Stimulated activated CD4-positive, alpha-beta T cell treated with anti-CD3 and anti-CD28 coated beads, TNF-alpha, amount 100 ng/mL, for 48 hours (primary cell): ENCODE measurements around the gene KCNAB2.

Experiments used
- DNase-seq, 3 donors: peaks; one replicate each; pipeline ENCODE4 v3.0.0-alpha.2; 2020; ENCODE audit warnings: low read depth in 3 of 3

KCNAB2 gene

DNA sequence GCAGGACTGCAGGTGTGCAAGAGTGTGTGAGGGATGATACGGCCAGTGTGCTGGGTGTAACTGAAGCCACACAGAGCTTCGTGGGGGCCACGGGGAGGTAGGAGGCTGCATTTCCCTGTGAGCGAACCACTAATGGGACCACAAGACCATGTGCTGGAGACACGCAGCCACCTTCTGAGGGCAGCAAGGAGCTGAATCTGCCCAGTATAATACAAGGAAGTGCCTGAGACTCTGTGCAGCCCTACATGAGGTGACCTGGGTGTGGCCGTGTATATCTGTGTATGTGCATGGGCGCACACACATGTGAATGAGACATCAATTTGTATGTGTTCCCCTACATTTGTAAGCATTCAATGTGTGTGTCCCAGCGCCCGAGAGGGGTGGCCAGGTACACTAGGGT, 83.6 kb downstream of the KCNAB2 start:
- DNase-seq = no peak

DNA sequence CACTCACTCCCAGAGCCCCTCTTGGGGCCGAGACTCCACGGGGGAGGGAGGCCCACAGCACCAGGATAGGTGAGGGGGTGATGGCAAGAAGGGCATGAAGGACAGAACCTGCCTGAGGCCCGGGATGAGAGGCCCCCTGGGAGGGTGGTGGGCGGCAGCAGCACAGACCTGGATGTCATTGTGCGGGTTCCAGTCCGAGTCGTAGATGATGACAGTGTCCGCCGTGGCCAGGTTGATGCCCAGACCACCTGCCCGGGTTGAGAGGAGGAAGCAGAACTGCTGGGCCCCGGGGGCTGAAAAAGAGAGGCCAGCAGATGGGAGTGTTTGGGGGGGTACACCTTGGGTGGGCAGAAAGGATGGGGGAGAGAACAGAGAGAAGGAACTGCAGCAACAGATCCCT, 84.3 kb downstream of the KCNAB2 start:
- DNase-seq = no peak

DNA sequence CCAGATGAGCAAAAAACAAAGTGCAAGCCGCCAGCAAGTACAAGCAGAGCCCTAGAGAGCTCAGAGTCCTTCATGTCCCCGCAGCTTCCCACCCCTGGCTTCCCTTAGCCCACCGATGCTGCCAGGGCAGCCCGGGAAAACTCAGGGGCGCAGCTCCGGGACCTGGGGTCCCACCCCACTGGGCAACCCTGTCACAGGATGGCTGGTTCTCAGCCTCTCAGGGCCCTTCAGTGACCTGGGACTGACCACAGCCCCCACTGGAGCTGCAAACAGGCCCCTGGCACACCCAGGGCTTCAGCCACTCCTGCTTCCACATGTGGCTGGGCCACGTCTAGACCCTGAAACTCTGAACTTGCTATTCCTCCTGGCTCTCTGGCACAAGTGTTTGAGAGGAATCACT, 84.9 kb downstream of the KCNAB2 start:
- no peak for DNase-seq

DNA sequence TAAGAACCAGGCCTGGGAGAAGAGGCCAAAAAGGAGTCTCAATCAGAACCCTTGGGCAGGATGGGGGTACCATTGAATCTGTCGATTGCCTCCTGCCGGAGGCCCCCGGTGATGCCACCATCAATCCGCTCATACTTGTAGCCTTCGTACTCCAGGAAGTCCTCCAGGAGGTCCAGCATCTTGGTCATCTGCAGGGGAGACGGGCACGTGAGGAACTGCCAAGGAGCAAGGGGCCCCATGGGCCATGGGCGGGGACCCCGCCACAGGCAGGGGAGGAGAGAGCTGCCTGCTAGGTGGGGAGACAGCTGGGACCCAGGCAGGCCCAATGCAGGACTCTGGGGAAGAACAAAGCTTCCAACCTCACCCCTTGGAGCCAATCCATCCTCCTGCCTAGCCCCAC, 85.9 kb downstream of the KCNAB2 start:
- no peak for DNase-seq

DNA sequence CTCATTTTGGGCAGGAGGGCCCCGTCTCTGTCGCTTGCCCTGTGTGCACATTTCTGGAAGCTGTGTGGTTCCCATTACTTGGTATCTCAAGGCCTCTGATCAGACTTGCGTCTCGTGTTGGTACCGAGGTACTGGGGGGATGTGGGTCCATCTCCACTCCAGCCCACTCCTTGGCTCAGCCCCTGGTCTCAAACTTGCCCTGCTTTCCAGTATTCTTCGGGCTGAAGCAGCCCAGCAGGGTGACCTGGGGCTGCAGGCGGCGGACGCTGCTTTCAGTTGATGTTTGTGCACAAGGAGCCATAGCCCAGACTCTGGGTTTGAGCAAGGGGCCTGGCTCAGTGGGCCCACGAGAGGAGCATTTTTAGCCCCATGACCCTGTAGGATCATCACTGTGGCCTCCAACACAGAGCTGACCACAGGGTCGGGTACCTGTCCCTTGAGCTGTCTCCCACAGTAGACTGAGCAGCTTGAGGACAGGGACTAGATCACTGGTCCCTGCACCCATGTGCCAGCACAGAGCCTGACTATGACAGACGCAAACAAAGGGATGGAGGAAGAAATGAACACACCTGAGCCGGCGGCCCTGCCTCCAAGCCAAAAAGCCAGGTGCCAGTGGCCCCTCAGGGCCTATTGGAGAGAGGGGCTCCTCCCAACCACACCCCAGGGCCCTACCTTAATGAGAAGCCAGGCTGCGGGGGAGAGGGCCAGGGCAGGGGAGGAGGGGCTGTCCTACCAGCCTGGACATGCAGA, 87.6 kb downstream of the KCNAB2 start:
- no peak for DNase-seq

DNA sequence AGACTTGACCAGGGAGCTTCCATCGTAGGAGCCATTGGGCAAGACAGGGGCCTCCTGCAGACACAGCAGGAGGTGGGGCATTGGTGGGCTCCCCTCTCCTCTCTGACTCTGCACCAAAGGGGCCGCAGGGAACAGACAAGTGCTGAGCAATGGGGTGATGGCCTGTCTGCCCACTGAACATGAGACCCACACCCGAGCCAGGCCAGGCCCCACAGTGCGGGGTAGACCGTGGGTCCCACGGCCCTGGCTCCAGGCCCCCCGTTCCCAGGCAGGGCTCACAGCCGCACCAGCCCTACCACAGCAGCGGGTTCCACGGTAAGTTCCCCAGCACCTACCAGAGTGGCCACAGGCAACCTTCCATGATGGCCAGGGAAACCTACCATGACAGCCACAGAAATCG, 88.5 kb downstream of the KCNAB2 start:
- DNase-seq = no peak

DNA sequence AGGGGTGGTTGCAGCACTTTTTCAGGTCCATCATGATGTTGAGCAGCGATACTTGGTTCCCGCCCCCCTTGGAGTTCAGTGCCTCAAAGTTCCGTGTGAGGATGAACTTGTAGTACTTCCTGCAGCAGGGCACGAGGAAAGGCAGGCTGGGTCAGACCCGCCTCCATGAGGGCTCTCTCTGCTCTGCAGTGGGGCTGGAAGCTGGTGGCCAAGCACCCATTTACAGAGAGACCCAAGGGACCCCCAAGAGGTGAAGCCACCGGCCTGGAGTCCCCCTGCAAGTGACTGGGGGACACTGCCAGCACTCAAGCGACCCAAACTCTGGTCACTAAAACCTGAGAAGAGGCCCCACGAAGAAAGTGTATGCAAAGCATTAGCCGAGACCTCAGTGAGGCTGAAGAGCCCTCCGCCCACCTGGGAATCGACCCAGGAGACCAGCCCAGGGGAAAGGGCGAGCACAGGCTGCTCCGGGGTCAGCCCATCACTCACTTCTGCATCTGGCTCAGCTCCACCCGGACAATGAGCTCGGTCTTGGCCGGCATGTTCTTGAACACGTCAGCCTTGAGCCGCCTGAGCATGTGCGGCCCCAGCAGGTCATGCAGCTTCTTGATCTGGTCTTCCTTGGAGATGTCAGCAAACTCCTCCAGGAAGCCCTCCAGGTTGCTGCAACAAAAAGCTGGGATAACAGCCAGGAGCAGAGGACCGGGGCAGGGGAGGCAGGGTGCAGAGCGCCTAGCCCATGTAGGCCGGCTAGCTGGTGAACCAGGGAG, 89.2 kb downstream of the KCNAB2 start:
- no peak for DNase-seq

DNA sequence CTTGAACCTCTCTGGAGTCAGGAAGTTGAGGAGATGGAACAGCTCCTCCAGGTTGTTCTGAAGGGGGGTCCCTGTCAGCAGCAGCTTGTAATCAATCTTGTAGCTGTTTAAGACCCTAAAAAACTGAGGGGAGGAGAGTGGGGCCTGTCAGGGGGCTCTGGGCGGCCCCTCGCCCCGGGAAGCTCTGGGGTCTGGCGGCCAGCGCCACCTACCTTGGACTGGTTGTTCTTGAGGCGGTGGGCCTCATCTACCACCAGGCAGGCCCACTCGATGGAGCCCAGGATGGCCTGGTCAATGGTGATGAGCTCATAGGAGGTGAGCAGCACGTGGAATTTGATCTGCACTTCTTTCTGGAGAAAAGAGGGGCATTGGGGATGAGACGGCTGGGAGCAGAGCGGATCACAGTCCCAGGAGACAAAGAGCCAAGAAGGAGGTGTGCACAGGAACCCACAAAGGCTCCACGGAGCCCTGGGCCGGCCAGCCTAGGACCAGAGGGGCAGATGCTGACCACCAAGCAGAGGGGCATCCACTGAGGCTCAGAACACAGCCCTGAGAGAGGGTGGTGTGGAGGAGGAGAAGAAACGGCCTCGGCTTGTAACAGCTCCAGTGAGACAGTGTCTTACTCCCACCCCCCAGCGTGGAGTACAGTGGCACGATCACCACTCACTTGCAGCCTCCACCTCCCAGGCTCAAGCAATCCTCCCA, 91.0 kb downstream of the KCNAB2 start:
- no peak for DNase-seq

DNA sequence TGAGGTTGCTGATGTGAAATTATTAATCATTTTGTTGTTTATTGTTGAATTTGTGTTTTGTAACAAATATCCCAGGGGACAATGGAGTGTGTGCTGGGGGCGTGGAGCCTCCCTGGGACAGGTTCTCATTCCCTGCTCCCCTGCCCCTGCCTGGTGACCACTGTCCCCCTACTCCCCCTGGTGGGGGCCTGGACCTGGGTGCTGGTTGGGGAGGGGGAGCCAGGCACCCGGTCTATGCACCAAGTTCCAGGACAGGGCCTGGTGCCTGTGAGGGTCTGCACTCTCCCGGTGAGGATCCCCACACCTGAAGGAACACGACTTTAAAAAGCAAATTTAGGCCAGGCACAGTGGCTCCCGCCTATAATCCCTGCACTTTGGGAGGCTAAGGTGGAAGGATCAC, 92.1 kb downstream of the KCNAB2 start:
- no peak for DNase-seq

DNA sequence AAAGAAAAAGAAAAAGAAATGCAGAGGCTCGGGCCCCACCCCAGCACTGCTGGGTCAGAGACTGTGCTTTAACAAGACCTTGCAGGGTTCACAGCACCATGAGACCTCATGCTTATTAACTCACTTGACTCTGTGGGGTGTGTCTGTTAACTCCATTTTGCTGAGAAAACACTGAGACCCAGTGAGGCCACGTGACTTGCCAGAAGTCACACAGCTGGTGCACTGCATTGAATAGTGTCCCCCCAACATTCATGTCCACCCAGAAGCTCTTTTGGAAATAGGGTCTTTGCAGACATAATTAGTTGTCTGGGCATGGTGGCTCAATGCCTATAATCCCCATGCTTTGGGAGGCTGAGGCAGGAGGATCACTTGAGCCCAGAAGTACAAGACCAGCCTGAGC, 94.7 kb downstream of the KCNAB2 start:
- DNase-seq = no peak

DNA sequence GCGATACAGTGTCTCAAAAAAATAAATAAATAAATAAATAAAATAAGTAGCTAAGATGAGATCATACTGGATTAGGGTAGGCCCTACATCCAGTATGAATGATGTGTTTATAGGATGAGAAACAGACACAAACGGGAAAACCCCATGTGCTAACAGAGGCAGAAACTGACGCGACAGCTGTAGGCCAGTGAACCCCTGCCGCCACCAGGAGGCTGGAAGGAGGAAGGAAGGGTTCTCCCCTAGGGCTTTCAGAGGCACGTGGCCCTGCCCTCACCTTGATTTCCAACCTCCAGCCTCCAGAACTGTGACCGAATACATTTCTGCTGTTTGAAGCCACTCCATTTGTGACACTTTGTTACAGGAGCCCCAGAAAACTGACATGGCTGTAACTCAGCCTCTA, 95.9 kb downstream of the KCNAB2 start:
- DNase-seq = peak in 2 of 3 donors; percentile 19 to 41

DNA sequence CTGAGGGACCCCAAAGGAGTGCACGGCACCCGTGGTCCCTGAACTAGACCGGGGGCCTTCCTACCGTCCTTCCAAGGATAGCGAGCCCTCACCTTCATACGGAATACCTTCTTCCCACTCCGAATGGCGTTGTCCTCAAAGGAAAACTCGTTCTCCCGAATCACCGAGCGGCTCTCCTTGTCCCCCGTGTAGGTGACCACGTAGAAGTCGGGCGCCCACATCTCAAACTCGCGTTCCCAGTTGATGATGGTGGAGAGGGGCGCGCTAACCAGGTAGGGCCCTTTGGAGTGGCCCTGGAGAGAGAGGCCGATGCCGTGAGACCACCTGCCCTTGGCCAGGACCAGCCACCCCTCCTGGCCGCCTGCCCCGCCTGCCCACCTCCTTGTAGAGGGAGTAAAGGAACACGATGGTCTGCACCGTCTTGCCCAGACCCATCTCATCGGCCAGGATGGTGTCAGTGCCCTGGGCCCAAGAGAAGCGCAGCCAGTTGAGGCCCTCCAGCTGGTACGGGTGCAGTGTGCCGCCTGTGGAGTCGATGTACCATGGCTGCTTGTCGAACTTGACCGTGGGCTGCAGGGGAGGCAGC, 96.4 kb downstream of the KCNAB2 start:
- no peak for DNase-seq

DNA sequence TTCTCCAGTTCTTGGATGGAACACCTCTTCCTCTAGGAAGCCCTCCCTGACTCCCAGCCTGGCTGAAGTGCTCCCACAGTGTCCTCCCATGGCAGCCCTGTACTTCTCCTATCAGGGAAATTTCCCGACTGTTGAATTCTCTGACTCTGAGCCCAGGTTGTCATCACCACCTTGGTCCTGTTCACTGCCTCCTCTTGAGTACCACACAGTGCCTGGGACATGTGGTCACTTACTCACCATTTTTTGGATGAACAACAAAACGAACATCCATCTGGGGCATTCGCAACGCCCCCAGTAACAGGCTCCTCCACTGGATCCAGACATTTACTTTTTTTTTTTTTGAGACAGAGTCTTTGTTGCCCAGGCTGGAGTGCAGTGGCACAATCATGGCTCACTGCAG, 97.0 kb downstream of the KCNAB2 start:
- no peak for DNase-seq

DNA sequence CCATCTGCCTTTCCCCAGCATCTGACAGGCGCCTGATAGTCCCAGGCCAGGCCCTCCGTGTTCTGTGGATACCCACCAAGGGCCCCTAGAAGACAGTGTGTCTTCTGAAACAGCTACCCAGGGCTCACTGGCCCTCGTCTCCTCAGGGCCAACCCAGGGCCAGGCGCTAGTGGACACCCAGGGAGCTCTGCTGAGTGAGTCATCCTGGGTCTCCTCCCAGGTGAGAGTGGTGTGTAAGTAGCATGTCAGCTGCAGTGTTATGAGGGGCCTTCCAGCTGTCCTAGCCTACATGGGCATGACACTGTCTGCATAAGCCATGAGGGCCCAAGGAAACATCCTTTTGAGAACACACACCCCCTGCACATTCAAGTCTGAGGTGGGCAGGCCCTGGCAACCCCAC, 97.7 kb downstream of the KCNAB2 start:
- no peak for DNase-seq

DNA sequence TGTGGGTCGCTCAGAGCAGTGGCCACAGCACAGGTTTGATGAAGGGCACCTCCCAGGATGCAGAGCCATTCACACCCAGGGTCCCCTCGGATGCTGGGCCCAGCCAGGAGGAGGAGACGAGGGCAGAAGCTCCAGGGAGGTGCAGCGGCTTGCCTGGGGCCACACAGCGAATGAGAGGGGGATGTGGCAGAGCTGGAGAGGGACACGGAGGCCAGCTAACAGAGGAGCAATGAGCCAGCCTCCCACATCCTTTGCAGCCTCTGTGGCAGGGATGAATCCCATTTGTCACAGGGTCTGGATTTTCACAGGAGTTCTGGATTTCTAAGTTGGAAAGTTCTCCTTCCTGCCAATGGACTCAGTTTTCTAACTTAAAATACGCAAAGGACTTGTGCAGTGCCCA, 98.5 kb downstream of the KCNAB2 start:
- DNase-seq = no peak

DNA sequence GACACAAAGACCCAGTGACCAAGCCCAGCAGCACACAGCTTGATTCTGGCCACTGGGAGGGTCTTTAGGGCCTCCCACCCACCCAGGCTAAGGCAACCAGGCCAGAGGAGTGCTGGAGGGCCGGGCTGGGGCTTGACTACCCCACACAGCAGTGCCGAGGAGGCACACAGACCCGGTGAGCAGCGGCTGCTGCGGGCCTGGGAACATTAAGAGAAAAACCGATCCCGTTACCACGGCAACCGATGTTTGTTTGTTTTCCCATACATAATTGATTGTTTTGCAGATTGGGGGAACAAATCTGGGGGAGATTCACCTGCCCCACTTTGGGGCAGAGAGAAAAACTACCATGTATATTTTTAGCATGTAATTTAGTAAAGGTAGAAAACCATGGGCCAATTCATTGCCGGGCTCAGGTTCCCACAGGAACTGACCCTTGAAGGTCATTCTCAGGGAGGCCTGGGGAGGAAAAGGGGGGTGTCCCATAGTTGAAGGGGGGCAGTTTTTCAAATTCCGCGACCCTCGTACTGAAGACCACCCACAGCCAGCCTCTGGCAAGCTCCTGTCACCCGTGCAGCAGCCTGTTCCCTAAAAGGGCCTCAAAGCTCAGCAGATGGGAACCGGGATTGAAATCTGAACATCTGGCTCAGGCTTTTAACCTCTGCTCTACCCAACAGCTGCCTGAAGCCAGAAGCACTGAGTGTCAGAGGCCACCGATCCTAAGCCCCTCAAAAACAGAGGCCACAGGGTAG, 99.1 kb downstream of the KCNAB2 start:
- DNase-seq = no peak

DNA sequence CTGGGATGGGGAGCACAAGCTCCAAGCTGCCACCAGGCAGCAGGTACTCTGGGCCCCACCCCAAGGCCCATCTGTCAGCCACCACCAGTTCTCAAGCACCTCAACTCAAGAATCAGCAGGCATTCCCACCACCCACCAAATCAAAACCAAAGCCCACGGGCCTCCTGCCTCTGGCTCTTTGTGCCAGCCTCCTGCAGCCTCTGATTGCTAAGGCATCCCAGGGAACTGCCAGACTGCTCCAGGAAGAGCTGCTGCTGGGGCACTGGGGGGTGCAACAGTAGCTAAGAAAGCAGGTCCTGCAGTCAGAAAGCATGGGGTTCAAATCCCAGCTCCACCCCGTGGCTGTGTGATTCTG, 99.7 kb downstream of the KCNAB2 start:
- DNase-seq = no peak

DNA sequence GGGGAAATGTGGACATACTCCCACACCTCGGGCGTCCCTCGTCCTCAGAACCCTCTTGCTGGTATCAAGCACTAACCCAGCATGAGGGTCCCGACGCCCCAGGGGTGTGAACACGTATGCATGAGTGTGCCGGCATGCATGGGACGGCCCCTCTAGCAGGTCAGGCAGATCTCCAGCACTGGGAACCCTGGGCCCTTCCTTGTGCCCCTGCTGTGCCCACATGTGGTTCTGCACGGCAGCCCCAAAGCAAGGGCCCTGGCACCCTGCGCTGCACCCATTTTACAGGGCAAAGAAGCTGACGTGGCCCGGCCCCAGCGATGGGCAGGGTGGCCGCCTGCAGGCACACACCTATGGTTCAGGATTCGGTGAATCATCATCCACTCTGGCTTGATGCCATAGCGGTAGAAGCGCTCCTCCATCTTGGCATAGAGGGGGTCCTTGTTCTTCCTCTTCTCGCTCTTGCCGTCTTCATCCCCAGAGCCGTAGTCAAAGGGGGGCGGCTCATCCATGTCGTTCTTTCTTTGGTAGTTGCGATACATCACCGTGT, 100.2 kb downstream of the KCNAB2 start:
- DNase-seq = no peak

DNA sequence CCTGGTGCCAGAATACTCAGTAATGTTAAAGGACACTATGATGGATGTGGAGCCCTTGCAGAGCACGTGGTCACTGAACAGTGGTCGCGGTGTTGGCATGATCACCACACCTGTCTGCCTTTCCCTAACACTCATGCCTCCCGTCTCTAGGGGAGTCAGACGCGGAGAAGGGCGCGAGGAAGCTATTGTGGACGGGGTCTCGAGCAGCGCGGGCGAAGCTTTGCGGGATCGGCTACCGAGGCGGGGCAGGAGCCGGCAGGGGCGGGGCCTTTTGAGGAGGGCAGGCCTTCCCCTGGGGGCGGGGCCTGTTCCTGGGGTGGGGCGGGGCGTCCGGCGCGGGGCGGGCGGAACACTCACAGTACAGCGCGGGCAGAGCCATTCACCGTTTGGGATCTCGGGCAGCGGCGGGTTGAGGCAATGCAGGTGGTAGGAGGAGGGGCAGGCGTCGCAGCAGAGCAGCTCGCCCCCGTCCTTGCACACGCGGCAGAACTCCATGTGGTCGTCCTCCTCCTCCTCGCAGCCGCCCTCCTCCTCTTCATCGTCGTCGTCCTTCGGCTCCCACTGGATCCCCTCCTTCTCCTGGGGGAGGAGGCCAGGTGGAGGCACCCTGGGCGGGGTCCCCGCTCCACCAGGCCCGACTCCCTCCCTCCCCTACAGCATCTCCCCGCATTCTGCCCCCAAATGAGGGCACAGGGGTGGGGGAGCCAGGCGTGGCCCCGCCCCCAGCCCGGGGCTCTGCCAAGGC, 103.0 kb downstream of the KCNAB2 start:
- DNase-seq = peak; percentile 50 to 69 (median 68)

DNA sequence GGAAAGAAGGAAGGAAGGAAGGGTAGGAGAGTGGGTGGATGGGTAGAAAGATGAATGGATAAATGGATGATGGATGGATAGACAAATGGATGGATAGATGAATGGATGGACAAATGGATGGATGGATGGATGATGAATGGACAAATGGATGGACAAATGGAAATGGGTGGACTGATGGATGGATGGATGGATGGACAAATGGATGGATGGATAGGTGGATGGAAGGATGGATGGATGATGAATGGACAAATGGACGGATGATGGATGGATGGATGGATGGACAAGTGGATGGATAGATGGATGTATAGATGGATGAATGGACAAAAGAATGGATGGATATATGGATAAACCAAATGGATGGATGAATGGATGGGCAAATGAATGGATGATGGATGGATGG, 103.9 kb downstream of the KCNAB2 start:
- no peak for DNase-seq
